Common myeloid progenitor, CD34-positive (primary cell): Measurements from ENCODE around the gene DBNDD1.

ENCODE experiments used
- CTCF ChIA-PET: fragments of 350-600 bp; sonication (Branson Sonifier 250); formaldehyde crosslinking; loops from one replicate; lab custom pipeline; 2021; ENCODE audit warnings: antibody characterized with exemption; lab: Charles Lee
- POLR2A ChIA-PET: fragments of 350-600 bp; sonication (Branson Sonifier 250); formaldehyde crosslinking; loops from one replicate; lab custom pipeline; 2021; ENCODE audit warnings: antibody characterized with exemption; lab: Charles Lee
- DNase-seq, 3 donors: peaks; one replicate each; pipeline versions ENCODE4 v3.0.0 to v3.0.0-alpha.2; 2013
- H3K27ac ChIP-seq, 2 experiments: 1 replicate in 1 of 2; 2 replicates in 1 of 2; pipeline ENCODE4 v1.7.0; 2013; ENCODE audit warnings: inconsistent platforms in 2 of 2, low read length in 2 of 2, mild to moderate bottlenecking in 2 of 2, low read depth in 1 of 2, moderate library complexity in 1 of 2; ENCODE audit not compliant: severe bottlenecking in 2 of 2, insufficient read depth in 1 of 2, poor library complexity in 1 of 2
- H3K27me3 ChIP-seq, 5 experiments: replicated peaks in 2 of 5; 1 replicate in 3 of 5; 2 replicates in 2 of 5; pipeline versions ENCODE4 v1.6.1 to v1.7.0; 2013; ENCODE audit warnings: low read length in 4 of 5, mild to moderate bottlenecking in 2 of 5, moderate library complexity in 2 of 5, inconsistent platforms in 1 of 5; ENCODE audit not compliant: insufficient read depth in 5 of 5, control insufficient read depth in 4 of 5
- H3K36me3 ChIP-seq, 4 experiments: 1 replicate in 2 of 4; 2 replicates in 2 of 4; pipeline versions ENCODE4 v1.6.1 to v1.7.0; 2013; ENCODE audit warnings: low read length in 3 of 4, control low read depth in 1 of 4, mild to moderate bottlenecking in 1 of 4; ENCODE audit not compliant: control insufficient read depth in 4 of 4, insufficient read depth in 4 of 4
- H3K4me1 ChIP-seq, 4 experiments: 1 replicate in 3 of 4; 2 replicates in 1 of 4; pipeline versions ENCODE4 v1.6.1 to v1.7.1; 2013; ENCODE audit warnings: low read length in 3 of 4, mild to moderate bottlenecking in 3 of 4, control low read depth in 1 of 4, inconsistent platforms in 1 of 4, moderate library complexity in 1 of 4; ENCODE audit not compliant: control insufficient read depth in 4 of 4, insufficient read depth in 4 of 4; ENCODE audit errors: control extremely low read depth in 1 of 4
- H3K4me3 ChIP-seq, 7 experiments: 1 replicate in 4 of 7; 2 replicates in 3 of 7; pipeline versions ENCODE4 v1.5.1 to v1.7.0; 2013; ENCODE audit warnings: mild to moderate bottlenecking in 7 of 7, low read length in 6 of 7, moderate library complexity in 6 of 7, inconsistent platforms in 2 of 7, low read depth in 2 of 7, control low read depth in 1 of 7; ENCODE audit not compliant: insufficient read depth in 4 of 7, control insufficient read depth in 1 of 7; ENCODE audit errors: extremely low read depth in 1 of 7
- H3K9me3 ChIP-seq, 5 experiments: 1 replicate in 4 of 5; 2 replicates in 1 of 5; pipeline versions ENCODE4 v1.6.1 to v1.7.1; 2013; ENCODE audit warnings: low read length in 4 of 5, mild to moderate bottlenecking in 2 of 5, inconsistent platforms in 1 of 5, low read depth in 1 of 5, moderate library complexity in 1 of 5; ENCODE audit not compliant: control insufficient read depth in 4 of 5, insufficient read depth in 2 of 5; ENCODE audit errors: control extremely low read depth in 1 of 5
- WGBS: methylation state at CpG from one replicate; pipeline ENCODE4 v1.1.5; 2013; ENCODE audit not compliant: insufficient coverage; 5-methylcytosine and 5-hydroxymethylcytosine counted together

Gene DBNDD1

GRCh38 chr16:89958068-89958467 is 61.2 kb downstream of the DBNDD1 start:
- peaks cover 0 to 27% (median under 1%) of the 10 kb centered on the region in 4 experiments for H3K4me1 ChIP-seq
- peak in 2 of 3 donors; percentile 45 to 50 for DNase-seq
- WGBS: 97% methylated on average over 6 of the region's 7 CpGs
- CTCF ChIA-PET: interaction anchor here (1.6 kb wide), 1 partner anchor 12 kb away, joined by 4 read pairs; no protein-coding TSS in a partner anchor
- POLR2A ChIA-PET: no interaction called here
- no peak overlapping the region for H3K27ac ChIP-seq
- peaks cover 0 to 37% (median 25%) of the 10 kb centered on the region in 4 experiments for H3K36me3 ChIP-seq
- no peak overlapping the region for H3K4me3 ChIP-seq
- no peaks in the 10 kb centered on the region for H3K27me3 ChIP-seq
- no peaks in the 10 kb centered on the region for H3K9me3 ChIP-seq

- ChIA-PET POLR2A (interaction anchor here (0.8 kb wide), 1 partner anchor 28 kb away, joined by 3 read pairs; no protein-coding TSS in a partner anchor), CTCF (interaction anchor here (0.9 kb wide), 1 partner anchor 10 kb away, joined by 3 read pairs; no protein-coding TSS in a partner anchor)
- peaks cover 0 to 37% (median 25%) of the 10 kb centered on the region in 4 experiments for H3K36me3 ChIP-seq
- DNase-seq: no peak
- H3K27me3 ChIP-seq: no peaks in the 10 kb centered on the region
- H3K4me1 ChIP-seq: peaks cover 0 to 27% (median under 1%) of the 10 kb centered on the region in 4 experiments
- H3K27ac ChIP-seq: no peak overlapping the region
- WGBS: 90% methylated on average over 21 of the region's 23 CpGs
- H3K4me3 ChIP-seq: no peak overlapping the region
- H3K9me3 ChIP-seq: no peaks in the 10 kb centered on the region
These were observed 62.0 kb downstream of the DBNDD1 start for GRCh38 chr16:89957216-89957785.

- CTCF ChIA-PET: interaction anchor here (0.9 kb wide), 1 partner anchor 9 kb away, joined by 3 read pairs; no protein-coding TSS in a partner anchor
- 95% methylated on average over 12 of the region's 15 CpGs for WGBS
- peaks cover 0 to 27% (median under 1%) of the 10 kb centered on the region in 4 experiments for H3K4me1 ChIP-seq
- no peak overlapping the region for H3K4me3 ChIP-seq
- H3K27me3 ChIP-seq: no peaks in the 10 kb centered on the region
- H3K9me3 ChIP-seq: no peaks in the 10 kb centered on the region
- no peak for DNase-seq
- H3K27ac ChIP-seq: no peak overlapping the region
- peaks cover 0 to 37% (median 25%) of the 10 kb centered on the region in 4 experiments for H3K36me3 ChIP-seq
- POLR2A ChIA-PET: interaction anchor here (0.6 to 0.8 kb wide), 3 partner anchors 14 to 55 kb away, joined by 3 to 6 read pairs (median 3); no protein-coding TSS in a partner anchor
These were observed 62.6 kb downstream of the DBNDD1 start for GRCh38 chr16:89956505-89957215.

GRCh38 chr16:89955001-89955685 is 64.1 kb downstream of the DBNDD1 start:
- no peak overlapping the region for H3K4me3 ChIP-seq
- 95% methylated on average over 10 of the region's 15 CpGs for WGBS
- CTCF ChIA-PET: interaction anchor here (0.9 kb wide), 1 partner anchor 15 kb away, joined by 4 read pairs; no protein-coding TSS in a partner anchor
- H3K27ac ChIP-seq: no peak overlapping the region
- peaks cover 0 to 29% (median 19%) of the 10 kb centered on the region in 4 experiments for H3K36me3 ChIP-seq
- POLR2A ChIA-PET: no interaction called here
- H3K4me1 ChIP-seq: peaks cover 0 to 27% (median under 1%) of the 10 kb centered on the region in 4 experiments
- DNase-seq: no peak
- H3K9me3 ChIP-seq: no peaks in the 10 kb centered on the region
- H3K27me3 ChIP-seq: no peaks in the 10 kb centered on the region
